Progenitor cell of endocrine pancreas (in vitro differentiated cells): ENCODE results near the gene FBXL19. TPM values are rescaled to one million over a fixed set of nuclear protein-coding genes. Genes with fewer than 3 reads are reported as not detected.
A peak's percentile ranks its signal among the peaks of the same experiment; 100 is the strongest.
"Not testable (repeated sequence)": the region's sequence is repeated elsewhere in the genome, so short reads cannot be mapped to it uniquely, and the experiment has no call there.

Experiments used
- DNase-seq: peaks from one replicate; pipeline ENCODE4 v3.0.0; 2021; ENCODE audit warnings: low spot score; ENCODE audit not compliant: unreplicated experiment
- H3K27ac Mint-ChIP-seq: 2 replicates; pipeline ENCODE4 v1.8.0; 2021; ENCODE audit warnings: mild to moderate bottlenecking, moderate library complexity, mixed read lengths
- H3K27me3 Mint-ChIP-seq: 2 replicates; pipeline ENCODE4 v1.8.0; 2021; ENCODE audit warnings: mixed read lengths
- H3K36me3 Mint-ChIP-seq: 2 replicates; pipeline ENCODE4 v1.8.0; 2022; ENCODE audit warnings: mixed read lengths; ENCODE audit not compliant: insufficient read depth
- H3K4me1 Mint-ChIP-seq: 2 replicates; pipeline ENCODE4 v1.8.0; 2021; ENCODE audit warnings: low read depth, mixed read lengths
- H3K4me3 Mint-ChIP-seq: 2 replicates; pipeline ENCODE4 v1.8.0; 2021; ENCODE audit warnings: low read depth, mild to moderate bottlenecking, moderate library complexity, mixed read lengths
- H3K9me3 Mint-ChIP-seq: 2 replicates; pipeline ENCODE4 v1.8.0; 2021; ENCODE audit warnings: low read depth, mixed read lengths
- total RNA-seq: library from RNA; stranded (reverse); gene quantifications from 2 replicates; pipeline ENCODE4 v1.2.1, GENCODE V29; 2021
- TF ChIP-seq, protein P1 (sequence below): fragments of 200-600 bp; sonication (generic); IDR thresholded peaks from one replicate; pipeline ENCODE4 v1.5.0; 2021; ENCODE audit warnings: antibody characterized with exemption, mild to moderate bottlenecking; ENCODE audit not compliant: unreplicated experiment

Gene FBXL19
- total RNA-seq, 1 donor from 2014 or later: 65.6 TPM

DNA sequence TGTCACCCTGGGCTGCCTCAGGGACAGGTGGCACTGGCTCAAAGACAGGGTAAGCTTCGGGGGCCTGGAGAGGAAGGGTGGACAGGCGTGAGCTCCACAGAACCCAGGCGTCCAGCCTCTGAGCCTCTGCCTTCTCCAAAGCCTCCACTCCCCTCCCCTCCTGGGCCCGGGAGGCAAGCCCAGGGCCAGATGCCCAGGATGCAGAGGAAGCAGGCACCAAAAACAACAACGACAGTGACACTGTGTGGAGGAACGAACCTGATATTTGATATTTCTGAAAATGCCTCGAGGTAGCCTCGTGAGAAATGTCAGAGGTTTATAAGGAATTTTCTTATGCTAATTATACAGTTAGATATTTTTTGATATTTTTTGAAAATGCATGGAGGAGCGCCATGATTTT is 35.4 kb upstream of the FBXL19 start:
- H3K27ac Mint-ChIP-seq: no peak overlapping the region
- peaks cover 5% of the 10 kb centered on the region for H3K4me1 Mint-ChIP-seq
- H3K27me3 Mint-ChIP-seq: no peaks in the 10 kb centered on the region
- H3K36me3 Mint-ChIP-seq: peaks cover 16% of the 10 kb centered on the region
- no peak for DNase-seq
- H3K4me3 Mint-ChIP-seq: no peak overlapping the region
- TF ChIP-seq, protein P1, sequence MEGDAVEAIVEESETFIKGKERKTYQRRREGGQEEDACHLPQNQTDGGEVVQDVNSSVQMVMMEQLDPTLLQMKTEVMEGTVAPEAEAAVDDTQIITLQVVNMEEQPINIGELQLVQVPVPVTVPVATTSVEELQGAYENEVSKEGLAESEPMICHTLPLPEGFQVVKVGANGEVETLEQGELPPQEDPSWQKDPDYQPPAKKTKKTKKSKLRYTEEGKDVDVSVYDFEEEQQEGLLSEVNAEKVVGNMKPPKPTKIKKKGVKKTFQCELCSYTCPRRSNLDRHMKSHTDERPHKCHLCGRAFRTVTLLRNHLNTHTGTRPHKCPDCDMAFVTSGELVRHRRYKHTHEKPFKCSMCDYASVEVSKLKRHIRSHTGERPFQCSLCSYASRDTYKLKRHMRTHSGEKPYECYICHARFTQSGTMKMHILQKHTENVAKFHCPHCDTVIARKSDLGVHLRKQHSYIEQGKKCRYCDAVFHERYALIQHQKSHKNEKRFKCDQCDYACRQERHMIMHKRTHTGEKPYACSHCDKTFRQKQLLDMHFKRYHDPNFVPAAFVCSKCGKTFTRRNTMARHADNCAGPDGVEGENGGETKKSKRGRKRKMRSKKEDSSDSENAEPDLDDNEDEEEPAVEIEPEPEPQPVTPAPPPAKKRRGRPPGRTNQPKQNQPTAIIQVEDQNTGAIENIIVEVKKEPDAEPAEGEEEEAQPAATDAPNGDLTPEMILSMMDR: no peak
- no peaks in the 10 kb centered on the region for H3K9me3 Mint-ChIP-seq

GRCh38 chr16:30888856-30889499 is 34.4 kb upstream of the FBXL19 start:
- Mint-ChIP-seq H3K27ac (peak overlapping the region; percentile 52), H3K9me3 (no peaks in the 10 kb centered on the region), H3K4me3 (no peak overlapping the region), H3K27me3 (no peaks in the 10 kb centered on the region), H3K4me1 (peaks cover 9% of the 10 kb centered on the region), H3K36me3 (peaks cover 15% of the 10 kb centered on the region)
- TF ChIP-seq, protein P1: no peak
- DNase-seq: no peak

DNA sequence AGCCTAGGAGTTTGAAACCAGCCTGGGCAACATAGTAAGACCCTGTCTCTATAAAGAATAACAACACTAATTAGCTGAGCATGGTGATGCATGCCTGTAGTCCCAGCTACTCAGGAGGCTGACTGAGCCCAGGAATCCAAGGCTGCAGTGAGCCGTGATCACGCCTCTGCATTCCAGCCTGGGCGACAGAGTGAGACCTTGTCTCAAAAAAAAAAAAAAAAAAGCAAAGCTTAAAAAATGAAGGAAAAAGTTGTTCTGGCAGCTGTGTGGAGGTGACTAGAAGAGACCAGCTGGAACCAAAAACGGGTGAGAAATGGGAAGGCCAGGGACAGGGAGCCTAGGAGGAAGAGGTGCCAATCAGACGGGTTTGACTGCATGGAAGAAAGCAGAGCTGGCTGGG is 33.7 kb upstream of the FBXL19 start:
- H3K9me3 Mint-ChIP-seq: no peaks in the 10 kb centered on the region
- peaks cover 15% of the 10 kb centered on the region for H3K36me3 Mint-ChIP-seq
- TF ChIP-seq, protein P1: no peak
- H3K4me3 Mint-ChIP-seq: no peak overlapping the region
- H3K4me1 Mint-ChIP-seq: peaks cover 13% of the 10 kb centered on the region
- DNase-seq: no peak
- no peaks in the 10 kb centered on the region for H3K27me3 Mint-ChIP-seq
- peak overlapping the region; percentile 26 for H3K27ac Mint-ChIP-seq

- peak overlapping the region; percentile 19 for H3K4me3 Mint-ChIP-seq
Measured at GRCh38 chr16:30891043-30891823, 32.1 kb upstream of the FBXL19 start.

GRCh38 chr16:30892670-30893416 is 30.5 kb upstream of the FBXL19 start:
- Mint-ChIP-seq H3K36me3 (peaks cover 14% of the 10 kb centered on the region), H3K4me1 (peaks cover 29% of the 10 kb centered on the region), H3K27me3 (no peaks in the 10 kb centered on the region), H3K9me3 (no peaks in the 10 kb centered on the region), H3K27ac (peak overlapping the region; percentile 84), H3K4me3 (peak overlapping the region; percentile 78)
- TF ChIP-seq, protein P1: no peak
- no peak for DNase-seq

More at GRCh38 chr16:30891043-30891823, 32.1 kb upstream of the FBXL19 start:
- Mint-ChIP-seq H3K4me1 (peaks cover 22% of the 10 kb centered on the region), H3K36me3 (peaks cover 14% of the 10 kb centered on the region)
- not testable (repeated sequence) for H3K27ac Mint-ChIP-seq, H3K27me3 Mint-ChIP-seq, H3K9me3 Mint-ChIP-seq, DNase-seq
